Sigmoid colon (tissue), 7 donors: Measurements from ENCODE around the gene MAP1LC3B2. TPM values are rescaled to one million over a fixed set of nuclear protein-coding genes. Genes with fewer than 3 reads are reported as not detected.
A peak's percentile ranks its signal among the peaks of the same experiment; 100 is the strongest.

ENCODE experiments used
- DNase-seq: peaks from one replicate; pipeline ENCODE4 v3.0.0-alpha.2; 2019
- H3K27ac ChIP-seq, 4 donors: fragments of 200-600 bp; sonication (generic); one replicate each; pipeline ENCODE4 v1.5.1; 2016 to 2019; ENCODE audit warnings: mild to moderate bottlenecking in 1 of 4
- H3K27me3 ChIP-seq, 3 donors: fragments of 200-600 bp; sonication (generic); one replicate each; pipeline ENCODE4 v1.5.1; 2019; ENCODE audit warnings: mild to moderate bottlenecking in 1 of 3
- H3K36me3 ChIP-seq, 4 donors: fragments of 200-600 bp; sonication (generic); one replicate each; pipeline ENCODE4 v1.5.1; 2016 to 2019
- H3K4me1 ChIP-seq, 4 donors: fragments of 200-600 bp; sonication (generic); one replicate each; pipeline ENCODE4 v1.5.1; 2017 to 2019
- H3K4me3 ChIP-seq, 4 donors: fragments of 200-600 bp; sonication (generic); one replicate each; pipeline ENCODE4 v1.5.1; 2017 to 2019; ENCODE audit warnings: mild to moderate bottlenecking in 2 of 4, moderate library complexity in 1 of 4
- H3K9me3 ChIP-seq, 4 donors: fragments of 200-600 bp in 3 of 4; sonication (generic) in 3 of 4; one replicate each; pipeline versions ENCODE4 v1.5.1 to v1.6.1; 2013 to 2019
- EP300 ChIP-seq, 4 donors: sonication (generic); formaldehyde crosslinking; IDR thresholded peaks; one replicate each; pipeline ENCODE4 v1.6.1; 2017; ENCODE audit warnings: antibody characterized with exemption in 4 of 4
- POLR2A ChIP-seq, 2 donors: fragments of 450-650 bp; IDR thresholded peaks; one replicate each; pipeline ENCODE4 v1.6.1; 2016; ENCODE audit warnings: antibody characterized with exemption in 2 of 2, mild to moderate bottlenecking in 2 of 2, moderate library complexity in 2 of 2
- POLR2AphosphoS5 ChIP-seq, 4 donors: sonication (generic); formaldehyde crosslinking; IDR thresholded peaks; one replicate each; pipeline ENCODE4 v1.6.1; 2017; ENCODE audit warnings: antibody characterized with exemption in 4 of 4
- WGBS, 2 donors: extraction: QIAGEN DNeasy Blood & Tissue Kit; methylation state at CpG; one replicate each; pipeline ENCODE4 v1.1.7; 2013; 5-methylcytosine and 5-hydroxymethylcytosine counted together
- intact Hi-C: fragments of 100-400 bp; cut with DNase I; formaldehyde crosslinking; loops from one replicate; pipeline ENCODE4 v1.15.1; 2023
- polyA plus RNA-seq, 3 donors: library from polyadenylated mRNA; stranded (reverse); fragments of 200-250 nt; gene quantifications; one replicate each; pipeline ENCODE4 v1.2.3, GENCODE V29; 2013
- total RNA-seq, 4 donors: library from RNA; depleted of rRNA; stranded (reverse); fragments of >200 nt; gene quantifications; one replicate each; pipeline ENCODE4 v1.1.0, GENCODE V29; 2016
- TF ChIP-seq, protein P1 (sequence below), 4 experiments: fragments of 450-650 bp in 3 of 4; fragments of 200-600 bp in 1 of 4; IDR thresholded peaks; one replicate each; pipeline ENCODE4 v1.5.1; 2016 to 2019; ENCODE audit warnings: antibody characterized with exemption in 4 of 4, mild to moderate bottlenecking in 3 of 4, moderate library complexity in 2 of 4
- donor health status: healthy with polysubstance abuse.
- donor health status: Bipolar disorder and iron deficiency.
- donor health status: healthy.

The MAP1LC3B2 gene
- total and polyA plus RNA-seq, 7 donors: 0.90 to 6.2 (median 2.9) TPM; not detected in 3

GRCh38 chr12:116520225-116520760 is 38.9 kb upstream of the MAP1LC3B2 start:
- Histone ChIP-seq H3K4me3 (no peak overlapping the region), H3K4me1 (peaks cover 0 to 10% (median 4%) of the 10 kb centered on the region in 4 donors), H3K36me3 (no peaks in the 10 kb centered on the region), H3K9me3 (no peaks in the 10 kb centered on the region), H3K27me3 (no peaks in the 10 kb centered on the region), H3K27ac (no peak overlapping the region)
- TF ChIP-seq POLR2A (IDR thresholded peaks at IDR 0.05) (no peak), EP300 (IDR thresholded peaks at IDR 0.05) (no peak), POLR2AphosphoS5 (IDR thresholded peaks at IDR 0.05) (no peak)
- TF ChIP-seq, protein P1, sequence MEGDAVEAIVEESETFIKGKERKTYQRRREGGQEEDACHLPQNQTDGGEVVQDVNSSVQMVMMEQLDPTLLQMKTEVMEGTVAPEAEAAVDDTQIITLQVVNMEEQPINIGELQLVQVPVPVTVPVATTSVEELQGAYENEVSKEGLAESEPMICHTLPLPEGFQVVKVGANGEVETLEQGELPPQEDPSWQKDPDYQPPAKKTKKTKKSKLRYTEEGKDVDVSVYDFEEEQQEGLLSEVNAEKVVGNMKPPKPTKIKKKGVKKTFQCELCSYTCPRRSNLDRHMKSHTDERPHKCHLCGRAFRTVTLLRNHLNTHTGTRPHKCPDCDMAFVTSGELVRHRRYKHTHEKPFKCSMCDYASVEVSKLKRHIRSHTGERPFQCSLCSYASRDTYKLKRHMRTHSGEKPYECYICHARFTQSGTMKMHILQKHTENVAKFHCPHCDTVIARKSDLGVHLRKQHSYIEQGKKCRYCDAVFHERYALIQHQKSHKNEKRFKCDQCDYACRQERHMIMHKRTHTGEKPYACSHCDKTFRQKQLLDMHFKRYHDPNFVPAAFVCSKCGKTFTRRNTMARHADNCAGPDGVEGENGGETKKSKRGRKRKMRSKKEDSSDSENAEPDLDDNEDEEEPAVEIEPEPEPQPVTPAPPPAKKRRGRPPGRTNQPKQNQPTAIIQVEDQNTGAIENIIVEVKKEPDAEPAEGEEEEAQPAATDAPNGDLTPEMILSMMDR (IDR thresholded peaks at IDR 0.05): no peak
- no peak for DNase-seq
- WGBS, 2 donors: 94 to 97% methylated on average over 9 of the region's 9 CpGs
- intact Hi-C loops: no loop called here

- no peak for DNase-seq
- TF ChIP-seq POLR2AphosphoS5 (IDR thresholded peaks at IDR 0.05) (no peak), POLR2A (IDR thresholded peaks at IDR 0.05) (no peak)
- Histone ChIP-seq H3K4me1 (peaks cover 0 to 14% (median 8%) of the 10 kb centered on the region in 4 donors), H3K27ac (no peak overlapping the region), H3K27me3 (no peaks in the 10 kb centered on the region), H3K9me3 (no peaks in the 10 kb centered on the region), H3K4me3 (no peak overlapping the region), H3K36me3 (no peaks in the 10 kb centered on the region)
- intact Hi-C loops: no loop called here
- 30 to 60% methylated on average over 15 of the region's 15 CpGs for WGBS, 2 donors
Measured at GRCh38 chr12:116520801-116521471, 38.2 kb upstream of the MAP1LC3B2 start.

- 89 to 92% methylated on average over 10 of the region's 10 CpGs for WGBS, 2 donors
- Histone ChIP-seq H3K4me3 (no peak overlapping the region), H3K36me3 (no peaks in the 10 kb centered on the region), H3K4me1 (peaks cover 0 to 27% (median 18%) of the 10 kb centered on the region in 4 donors), H3K27ac (no peak overlapping the region), H3K27me3 (no peaks in the 10 kb centered on the region), H3K9me3 (no peaks in the 10 kb centered on the region)
- DNase-seq: no peak
- intact Hi-C loops: loop anchor here (2.0 kb wide), 1 partner anchor 68 kb away; no protein-coding TSS in a partner anchor
- TF ChIP-seq, protein P1 (IDR thresholded peaks at IDR 0.05): no peak
- no peak for TF ChIP-seq EP300 (IDR thresholded peaks at IDR 0.05)
- no peak for TF ChIP-seq POLR2A (IDR thresholded peaks at IDR 0.05)
- TF ChIP-seq POLR2AphosphoS5 (IDR thresholded peaks at IDR 0.05): no peak
Measured at GRCh38 chr12:116524311-116524710, 34.9 kb upstream of the MAP1LC3B2 start.

DNA sequence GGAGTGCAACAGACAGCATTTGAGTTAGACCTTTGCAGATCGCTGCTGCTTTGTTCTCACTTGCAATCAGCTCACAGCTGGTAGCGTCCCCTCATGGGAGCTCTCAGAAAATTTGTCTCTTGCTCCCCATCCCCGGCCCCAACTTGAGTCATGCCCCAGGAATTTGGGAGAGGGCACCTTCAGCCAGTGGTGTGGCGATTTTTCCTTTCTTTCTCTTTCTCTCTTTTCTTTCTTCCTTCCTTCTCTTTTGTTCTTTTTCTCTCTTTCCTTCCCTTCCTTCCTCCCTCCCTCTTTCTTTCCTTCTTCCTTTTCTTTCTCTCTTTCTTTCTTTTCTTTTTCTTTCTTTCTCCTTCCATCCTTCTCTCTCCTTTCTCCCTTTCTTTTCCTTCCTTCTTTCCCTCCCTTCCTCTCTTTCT is 34.2 kb upstream of the MAP1LC3B2 start:
- peaks cover 0 to 31% (median 21%) of the 10 kb centered on the region in 4 donors for H3K4me1 ChIP-seq
- TF ChIP-seq POLR2A (IDR thresholded peaks at IDR 0.05) (no peak), EP300 (IDR thresholded peaks at IDR 0.05) (no peak), POLR2AphosphoS5 (IDR thresholded peaks at IDR 0.05) (no peak)
- TF ChIP-seq, protein P1 (IDR thresholded peaks at IDR 0.05): no peak
- H3K27me3 ChIP-seq: no peaks in the 10 kb centered on the region
- no peaks in the 10 kb centered on the region for H3K36me3 ChIP-seq
- WGBS, 2 donors: 83 to 87% methylated on average over 4 of the region's 4 CpGs
- no peak for DNase-seq
- H3K27ac ChIP-seq: peak overlapping the region; percentile 80 to 86 (median 81)
- H3K9me3 ChIP-seq: no peaks in the 10 kb centered on the region
- peak overlapping the region in 3 of 4 donors; percentile 11 to 36 (median 22) for H3K4me3 ChIP-seq
- intact Hi-C loops: loop anchor here (2.0 kb wide), 1 partner anchor 68 kb away; no protein-coding TSS in a partner anchor

DNA sequence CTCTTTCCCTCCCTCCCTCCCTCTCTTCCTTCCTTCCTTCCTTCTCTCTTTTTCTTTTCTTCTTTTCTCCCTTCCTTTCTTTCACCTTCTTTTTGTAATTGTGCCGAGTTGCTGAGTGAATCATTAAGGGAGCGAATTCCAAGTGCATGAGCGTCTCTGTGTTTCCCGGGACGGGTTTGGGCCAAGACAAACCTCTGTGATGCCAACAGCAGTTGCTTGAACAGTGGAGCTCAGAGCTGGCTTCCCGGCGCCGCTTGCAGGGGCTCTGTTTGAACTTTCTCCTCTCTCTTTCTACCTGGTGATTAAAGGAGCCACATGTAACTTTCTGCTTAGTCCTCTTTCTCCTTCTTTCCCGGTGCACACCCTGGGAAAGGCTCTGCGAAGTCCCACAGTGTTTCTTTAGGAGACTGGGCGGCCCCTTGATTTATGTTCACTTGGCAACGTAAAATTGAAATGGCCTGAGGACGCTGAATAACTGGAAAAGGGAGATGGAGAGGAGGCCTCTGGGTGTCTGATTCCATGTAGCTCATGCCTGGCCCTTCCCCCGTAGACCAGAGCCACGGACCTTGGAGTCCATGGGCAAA is 33.7 kb upstream of the MAP1LC3B2 start:
- H3K4me3 ChIP-seq: peak overlapping the region in 3 of 4 donors; percentile 11 to 36 (median 22)
- H3K4me1 ChIP-seq: peaks cover 0 to 31% (median 23%) of the 10 kb centered on the region in 4 donors
- H3K27ac ChIP-seq: peak overlapping the region; percentile 80 to 86 (median 81)
- intact Hi-C loops: loop anchor here (2.0 kb wide), 1 partner anchor 69 kb away; no protein-coding TSS in a partner anchor
- H3K27me3 ChIP-seq: no peaks in the 10 kb centered on the region
- H3K9me3 ChIP-seq: no peaks in the 10 kb centered on the region
- WGBS, 2 donors: 17 to 58% methylated on average over 15 of the region's 15 CpGs
- TF ChIP-seq, protein P1 (IDR thresholded peaks at IDR 0.05): no peak
- TF ChIP-seq POLR2AphosphoS5 (IDR thresholded peaks at IDR 0.05) (peak; percentile 37 to 62 (median 54)), POLR2A (IDR thresholded peaks at IDR 0.05) (no peak), EP300 (IDR thresholded peaks at IDR 0.05) (peak in 1 of 4 donors; percentile 6)
- peak; percentile 92 for DNase-seq
- no peaks in the 10 kb centered on the region for H3K36me3 ChIP-seq
